IPS DF 4.7 (cell line): ENCODE measurements around the gene LPP.

ENCODE experiments used
- DNase-seq: peaks from one replicate; pipeline ENCODE4 v3.0.0-alpha.2; 2013; ENCODE audit warnings: low spot score; ENCODE audit errors: extremely low read depth

The LPP gene

GRCh38 chr3:188169830-188170455, 16.0 kb downstream of the LPP start:
- DNase-seq: no peak

GRCh38 chr3:188170461-188171459, 16.8 kb downstream of the LPP start:
- DNase-seq: no peak

- no peak for DNase-seq
Observed at GRCh38 chr3:188171682-188172467, 17.9 kb downstream of the LPP start.

- no peak for DNase-seq
Observed at GRCh38 chr3:188174317-188175044, 20.5 kb downstream of the LPP start.

GRCh38 chr3:188176476-188176875, 22.5 kb downstream of the LPP start:
- no peak for DNase-seq

GRCh38 chr3:188176884-188177283, 22.9 kb downstream of the LPP start:
- DNase-seq: no peak

GRCh38 chr3:188177721-188178120, 23.8 kb downstream of the LPP start:
- DNase-seq: no peak

GRCh38 chr3:188178293-188178936, 24.5 kb downstream of the LPP start:
- DNase-seq: no peak

GRCh38 chr3:188179006-188179966, 25.3 kb downstream of the LPP start:
- no peak for DNase-seq

GRCh38 chr3:188180114-188180513, 26.2 kb downstream of the LPP start:
- DNase-seq: no peak

GRCh38 chr3:188183452-188183851, 29.5 kb downstream of the LPP start:
- DNase-seq: no peak

- no peak for DNase-seq
Observed at GRCh38 chr3:188184160-188184559, 30.2 kb downstream of the LPP start.

- no peak for DNase-seq
Observed at GRCh38 chr3:188184649-188185048, 30.7 kb downstream of the LPP start.

- DNase-seq: no peak
Observed at GRCh38 chr3:188185717-188186251, 31.8 kb downstream of the LPP start.

- DNase-seq: no peak
Observed at GRCh38 chr3:188187053-188187452, 33.1 kb downstream of the LPP start.

GRCh38 chr3:188188911-188189310, 35.0 kb downstream of the LPP start:
- DNase-seq: no peak

- no peak for DNase-seq
Observed at GRCh38 chr3:188191460-188191859, 37.5 kb downstream of the LPP start.

- DNase-seq: no peak
Observed at GRCh38 chr3:188192034-188192433, 38.1 kb downstream of the LPP start.

- DNase-seq: no peak
Observed at GRCh38 chr3:188194332-188194731, 40.4 kb downstream of the LPP start.
